IPS-15b (cell line): Measurements from ENCODE around the gene GARNL3.

Experiments
- H3K27me3 ChIP-seq: one replicate; pipeline ENCODE4 v1.6.1; 2013; ENCODE audit warnings: low read length; ENCODE audit not compliant: control insufficient read depth, insufficient read depth
- H3K36me3 ChIP-seq: one replicate; pipeline ENCODE4 v1.6.1; 2013; ENCODE audit warnings: low read length; ENCODE audit not compliant: control insufficient read depth, insufficient read depth
- H3K4me1 ChIP-seq: one replicate; pipeline ENCODE4 v1.6.1; 2013; ENCODE audit warnings: mild to moderate bottlenecking, low read length; ENCODE audit not compliant: control insufficient read depth, insufficient read depth
- H3K4me3 ChIP-seq: one replicate; pipeline ENCODE4 v1.5.1; 2013; ENCODE audit warnings: low read depth, low read length
- H3K9ac ChIP-seq: one replicate; pipeline ENCODE4 v1.6.1; 2013; ENCODE audit warnings: low read depth, mild to moderate bottlenecking, low read length
- H3K9me3 ChIP-seq: one replicate; pipeline ENCODE4 v1.6.1; 2013; ENCODE audit warnings: mild to moderate bottlenecking, low read length; ENCODE audit not compliant: control insufficient read depth, insufficient read depth

The GARNL3 gene

GRCh38 chr9:127415657-127416056, 151.1 kb downstream of the GARNL3 start:
- no peak overlapping the region for H3K4me3 ChIP-seq
- peaks cover 4% of the 10 kb centered on the region for H3K4me1 ChIP-seq
- no peaks in the 10 kb centered on the region for H3K9me3 ChIP-seq
- no peaks in the 10 kb centered on the region for H3K27me3 ChIP-seq
- no peaks in the 10 kb centered on the region for H3K36me3 ChIP-seq
- H3K9ac ChIP-seq, result no peak overlapping the region

- no peak overlapping the region for H3K9ac ChIP-seq
- no peak overlapping the region for H3K4me3 ChIP-seq
- peaks cover 3% of the 10 kb centered on the region for H3K36me3 ChIP-seq
- H3K27me3 ChIP-seq, result no peaks in the 10 kb centered on the region
- no peaks in the 10 kb centered on the region for H3K9me3 ChIP-seq
- H3K4me1 ChIP-seq, result peaks cover 4% of the 10 kb centered on the region
Observed at GRCh38 chr9:127417131-127418036, 152.8 kb downstream of the GARNL3 start.

- H3K4me3 ChIP-seq, result no peak overlapping the region
- peaks cover 4% of the 10 kb centered on the region for H3K4me1 ChIP-seq
- H3K36me3 ChIP-seq, result peaks cover 3% of the 10 kb centered on the region
- H3K9ac ChIP-seq, result no peak overlapping the region
- H3K9me3 ChIP-seq, result no peaks in the 10 kb centered on the region
- no peaks in the 10 kb centered on the region for H3K27me3 ChIP-seq
Observed at GRCh38 chr9:127418037-127418471, 153.5 kb downstream of the GARNL3 start.

GRCh38 chr9:127419348-127419747, 154.8 kb downstream of the GARNL3 start:
- H3K36me3 ChIP-seq, result peaks cover 3% of the 10 kb centered on the region
- no peaks in the 10 kb centered on the region for H3K27me3 ChIP-seq
- peaks cover 4% of the 10 kb centered on the region for H3K4me1 ChIP-seq
- H3K4me3 ChIP-seq, result no peak overlapping the region
- H3K9me3 ChIP-seq, result no peaks in the 10 kb centered on the region
- no peak overlapping the region for H3K9ac ChIP-seq

GRCh38 chr9:127421057-127421456, 156.5 kb downstream of the GARNL3 start:
- no peaks in the 10 kb centered on the region for H3K9me3 ChIP-seq
- H3K27me3 ChIP-seq, result no peaks in the 10 kb centered on the region
- no peak overlapping the region for H3K9ac ChIP-seq
- H3K36me3 ChIP-seq, result peaks cover 3% of the 10 kb centered on the region
- peaks cover 4% of the 10 kb centered on the region for H3K4me1 ChIP-seq
- no peak overlapping the region for H3K4me3 ChIP-seq

GRCh38 chr9:127422133-127422782, 157.7 kb downstream of the GARNL3 start:
- Histone ChIP-seq H3K27me3 (no peaks in the 10 kb centered on the region), H3K4me3 (no peak overlapping the region), H3K9me3 (no peaks in the 10 kb centered on the region), H3K36me3 (peaks cover 3% of the 10 kb centered on the region), H3K9ac (no peak overlapping the region), H3K4me1 (peaks cover 4% of the 10 kb centered on the region)

GRCh38 chr9:127422787-127423186, 158.2 kb downstream of the GARNL3 start:
- Histone ChIP-seq H3K27me3 (no peaks in the 10 kb centered on the region), H3K4me3 (peak overlapping the region; percentile 98), H3K9me3 (no peaks in the 10 kb centered on the region), H3K9ac (no peak overlapping the region), H3K36me3 (peaks cover 3% of the 10 kb centered on the region), H3K4me1 (peaks cover 4% of the 10 kb centered on the region)

GRCh38 chr9:127423476-127423933, 158.9 kb downstream of the GARNL3 start:
- Histone ChIP-seq H3K36me3 (peaks cover 6% of the 10 kb centered on the region), H3K4me3 (peak overlapping the region; percentile 98), H3K9me3 (no peaks in the 10 kb centered on the region), H3K4me1 (peaks cover 4% of the 10 kb centered on the region), H3K9ac (peak overlapping the region; percentile 98), H3K27me3 (no peaks in the 10 kb centered on the region)

GRCh38 chr9:127423934-127424675, 159.5 kb downstream of the GARNL3 start, which contains the start of gene ZNF79:
TSS of gene ZNF79 (plus strand) at chr9:127424382. CDS start at chr9:127424788, 406 bp downstream.
- H3K9ac ChIP-seq, result peak within 1 kb of the TSS; percentile 98
- H3K27me3 ChIP-seq, result no peaks in the 10 kb centered on the region
- H3K36me3 ChIP-seq, result peaks cover 9% of the 10 kb centered on the region
- peak within 1 kb of the TSS; percentile 98 for H3K4me3 ChIP-seq
- H3K4me1 ChIP-seq, result peaks cover 2% of the 10 kb centered on the region
- H3K9me3 ChIP-seq, result no peaks in the 10 kb centered on the region

- H3K9me3 ChIP-seq, result no peaks in the 10 kb centered on the region
- H3K4me3 ChIP-seq, result peak overlapping the region; percentile 98
- H3K9ac ChIP-seq, result peak overlapping the region; percentile 98
- no peaks in the 10 kb centered on the region for H3K4me1 ChIP-seq
- H3K36me3 ChIP-seq, result peaks cover 9% of the 10 kb centered on the region
- no peaks in the 10 kb centered on the region for H3K27me3 ChIP-seq
Observed at GRCh38 chr9:127424676-127424999, 160.1 kb downstream of the GARNL3 start.

GRCh38 chr9:127426756-127427155, 162.2 kb downstream of the GARNL3 start:
- no peaks in the 10 kb centered on the region for H3K9me3 ChIP-seq
- no peak overlapping the region for H3K4me3 ChIP-seq
- peaks cover 9% of the 10 kb centered on the region for H3K36me3 ChIP-seq
- no peaks in the 10 kb centered on the region for H3K27me3 ChIP-seq
- H3K9ac ChIP-seq, result no peak overlapping the region
- no peaks in the 10 kb centered on the region for H3K4me1 ChIP-seq
